ENCODE measurements around the gene CR2.
"Not testable (repeated sequence)": the region's sequence is repeated elsewhere in the genome, so short reads cannot be mapped to it uniquely, and the experiment has no call there.

CR2 gene

DNA sequence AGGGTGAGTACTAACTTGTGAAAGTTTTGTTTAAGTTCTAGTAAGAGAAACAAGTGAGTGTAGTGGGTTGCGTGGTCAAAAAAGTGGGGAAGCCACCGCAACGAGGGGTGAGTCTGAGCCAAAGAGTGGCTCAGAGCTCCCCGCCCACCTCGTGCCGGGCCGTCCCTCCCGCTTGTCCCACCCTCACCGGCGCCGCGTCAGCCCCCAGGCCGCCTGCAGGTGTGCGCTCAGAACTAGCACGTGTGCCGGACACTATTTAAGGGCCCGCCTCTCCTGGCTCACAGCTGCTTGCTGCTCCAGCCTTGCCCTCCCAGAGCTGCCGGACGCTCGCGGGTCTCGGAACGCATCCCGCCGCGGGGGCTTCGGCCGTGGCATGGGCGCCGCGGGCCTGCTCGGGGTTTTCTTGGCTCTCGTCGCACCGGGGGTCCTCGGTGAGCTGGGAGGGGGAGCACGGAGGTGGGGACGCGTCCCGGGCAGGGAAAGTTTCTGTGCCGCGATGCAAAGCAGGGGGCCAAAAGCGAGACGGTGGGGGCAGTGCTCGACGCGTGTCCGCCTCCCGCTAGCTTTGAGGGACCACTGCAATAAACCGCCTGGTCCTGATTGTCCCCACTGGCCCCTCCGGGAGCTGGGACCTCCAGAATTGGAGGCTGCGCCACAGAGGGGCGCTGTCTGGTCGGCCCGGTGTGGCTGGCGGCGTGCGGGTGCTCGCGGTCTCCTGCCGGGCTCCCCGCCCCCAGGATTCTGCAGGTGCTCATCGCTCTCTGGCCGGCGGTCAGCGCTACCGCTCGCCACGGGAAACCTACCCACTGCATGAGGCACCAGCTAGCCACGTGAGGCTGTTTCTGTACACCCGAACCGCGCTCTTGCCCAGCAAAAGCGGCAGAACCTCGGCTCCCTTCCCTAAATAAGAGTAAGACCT lies at the start of gene CR2:
Gene CR2 (plus strand): TSS at position 283 of the 919 bp plus-strand sequence. CDS start 91 bp downstream, at position 374.
- DNase-seq: no peak

GRCh38 chr1:207404849-207405525 lies 49.1 kb upstream of the CR2 start:
- peak; percentile 34 for DNase-seq

- no peak for DNase-seq
Observed at GRCh38 chr1:207405814-207406213, 48.3 kb upstream of the CR2 start.

DNA sequence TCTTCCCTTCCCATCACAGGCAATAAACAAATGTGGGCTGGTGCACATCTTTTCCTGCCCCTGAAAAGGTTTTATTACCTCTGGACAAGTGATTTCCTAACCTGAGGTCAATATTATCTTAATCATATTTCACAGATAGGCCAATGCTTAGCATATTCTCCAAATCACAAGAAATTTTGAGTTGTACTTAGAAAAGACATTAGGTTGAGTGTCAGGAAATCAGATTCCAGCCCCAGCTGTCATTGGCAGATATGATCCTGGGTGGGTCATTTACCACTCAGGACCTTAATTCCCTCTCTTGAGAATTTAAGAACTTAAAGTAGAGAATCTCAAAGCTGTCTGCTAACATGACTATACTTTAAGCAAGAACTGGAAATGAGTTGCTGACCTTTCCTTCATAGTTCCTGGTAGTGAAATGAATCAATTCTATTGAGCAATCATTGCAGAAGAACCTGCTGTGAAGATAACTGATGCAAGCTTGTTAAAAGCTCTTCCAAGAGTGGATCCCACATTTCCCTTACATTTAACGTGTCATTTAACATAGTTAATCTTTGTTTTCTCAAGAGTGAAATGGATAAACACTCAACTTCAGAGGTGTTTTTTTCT lies 46.4 kb upstream of the CR2 start:
- DNase-seq: no peak

GRCh38 chr1:207412845-207413244 lies 41.3 kb upstream of the CR2 start:
- no peak for DNase-seq

DNA sequence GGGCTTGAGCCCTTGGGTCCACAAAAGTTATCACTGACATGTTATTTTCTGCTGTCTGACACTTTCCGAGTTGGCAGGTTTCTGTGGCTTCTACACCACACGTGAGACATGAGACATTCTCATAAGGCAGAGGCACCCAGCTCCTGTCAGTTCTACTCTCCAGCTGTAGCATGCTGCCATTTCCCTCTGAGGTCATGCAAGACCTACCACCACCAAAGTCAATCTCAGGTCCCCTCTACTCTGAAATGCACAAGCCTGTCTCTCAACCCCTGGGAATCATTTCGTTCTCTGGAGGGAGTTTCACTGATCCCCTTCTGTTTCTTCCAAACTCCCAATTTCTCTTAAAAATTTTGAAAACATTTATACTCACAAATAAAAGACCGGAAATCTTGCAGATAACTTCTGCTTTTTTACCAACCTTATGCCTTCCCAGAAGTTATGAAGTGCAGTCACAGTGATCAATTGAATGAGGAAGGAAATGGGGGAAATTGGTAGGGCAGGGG lies 39.5 kb upstream of the CR2 start:
- no peak for DNase-seq

GRCh38 chr1:207417076-207417475 lies 37.1 kb upstream of the CR2 start:
- no peak for DNase-seq

DNA sequence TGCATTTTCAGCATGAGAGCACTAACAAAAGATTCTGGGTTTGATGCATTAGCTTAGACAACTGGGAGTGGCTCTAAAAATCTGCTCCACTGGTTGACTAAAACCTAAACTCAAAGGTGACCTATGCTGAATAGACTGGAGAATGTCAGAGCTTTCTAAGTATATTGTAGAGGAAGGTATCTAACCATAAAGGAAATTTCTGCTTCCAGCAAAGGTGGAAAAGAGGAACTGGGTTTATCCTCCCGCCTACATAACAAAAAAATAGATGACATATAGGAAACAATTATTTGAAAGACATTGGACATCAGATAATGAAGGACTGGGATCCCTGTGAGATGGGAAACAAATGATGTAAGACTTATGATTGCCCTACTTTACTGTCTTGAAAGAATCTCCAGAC lies 35.8 kb upstream of the CR2 start:
- no peak for DNase-seq

- DNase-seq: no peak
Observed at GRCh38 chr1:207420109-207420508, 34.0 kb upstream of the CR2 start.

DNA sequence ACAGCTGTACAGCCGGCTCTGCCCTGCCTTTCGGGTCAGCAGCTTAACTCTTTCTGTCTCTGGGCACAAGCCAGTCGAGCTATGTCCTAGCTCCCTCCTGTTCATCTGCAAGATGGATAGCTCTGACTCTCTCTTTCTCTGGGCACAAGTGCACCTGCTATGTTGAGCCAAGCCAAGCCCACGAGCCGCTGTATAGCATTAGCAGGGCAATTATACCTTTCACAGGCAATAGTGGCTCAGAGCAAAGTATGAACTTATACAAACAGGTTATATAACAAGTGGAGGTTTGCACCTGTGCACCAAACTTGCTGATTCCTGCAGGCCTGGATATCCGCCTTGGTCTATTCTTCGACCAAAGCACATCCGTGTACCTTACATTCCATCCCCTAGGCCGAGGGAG lies 33.0 kb upstream of the CR2 start:
- no peak for DNase-seq

- no peak for DNase-seq
Observed at GRCh38 chr1:207423560-207424292, 30.4 kb upstream of the CR2 start.

DNA sequence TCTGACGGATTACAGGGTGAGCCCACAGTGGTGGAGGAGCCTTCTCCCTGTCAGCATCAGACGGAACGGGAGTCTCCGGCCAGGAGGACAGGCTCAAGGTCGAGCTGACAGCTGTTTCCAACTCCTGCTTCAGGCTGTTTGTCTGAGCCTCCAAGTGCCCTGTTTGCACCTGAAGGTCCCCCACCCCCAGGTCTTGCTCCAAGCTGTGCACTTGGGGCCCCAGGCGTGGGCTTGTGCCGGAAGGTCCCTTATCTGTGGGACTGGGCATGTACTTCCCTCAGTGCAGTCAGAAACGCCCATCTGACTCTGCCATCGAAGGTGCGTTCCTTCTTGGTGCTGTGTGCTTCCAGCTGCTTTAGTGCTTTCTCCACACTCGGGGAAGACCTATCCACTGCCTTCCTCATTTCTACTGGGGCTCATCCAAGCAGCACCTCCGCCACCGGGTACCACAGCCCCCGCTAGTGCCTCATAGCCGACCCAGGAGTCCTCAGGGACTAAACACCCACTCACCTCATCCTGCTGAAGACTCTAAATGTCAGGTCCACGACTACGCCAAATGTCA lies 29.5 kb upstream of the CR2 start:
- no peak for DNase-seq

DNA sequence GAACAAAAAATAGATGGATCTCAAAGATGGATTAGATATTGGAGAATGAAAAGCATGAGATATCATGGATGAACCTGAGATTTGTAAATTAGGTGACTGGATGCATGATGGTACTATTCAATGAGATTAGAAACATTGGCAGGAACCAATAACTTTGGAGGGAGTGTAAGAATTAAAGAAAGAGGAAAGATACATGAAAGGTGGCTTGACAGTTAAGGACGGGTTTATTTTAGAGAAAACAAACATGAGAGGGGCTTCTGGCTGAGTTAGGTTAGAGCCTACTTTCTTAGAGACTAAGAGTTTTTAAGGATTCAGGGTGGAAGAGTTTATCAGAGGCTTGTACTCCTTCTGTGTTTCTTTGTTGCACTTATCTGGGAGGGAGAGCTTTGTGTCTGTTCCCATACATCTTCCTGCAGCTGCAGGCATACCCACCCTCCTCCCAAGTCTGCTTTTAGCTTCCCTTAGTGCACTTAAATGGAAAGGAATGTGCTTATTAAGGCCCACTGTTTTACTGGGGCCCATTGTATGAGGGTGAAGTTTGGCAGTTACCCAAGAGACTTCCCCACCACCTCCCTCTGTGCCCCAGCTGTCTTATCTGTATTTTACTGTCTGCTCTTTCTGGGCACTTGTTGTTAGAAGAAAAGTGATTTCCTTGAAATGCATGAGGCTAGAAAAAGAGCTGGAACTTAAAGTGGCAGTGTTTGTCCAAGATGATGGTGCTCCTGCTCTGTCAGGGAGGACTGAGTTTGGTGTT lies 26.1 kb upstream of the CR2 start:
- DNase-seq: no peak

GRCh38 chr1:207428783-207429182 lies 25.3 kb upstream of the CR2 start:
- no peak for DNase-seq

- DNase-seq: no peak
Observed at GRCh38 chr1:207429963-207430362, 24.2 kb upstream of the CR2 start.

GRCh38 chr1:207430602-207431001 lies 23.5 kb upstream of the CR2 start:
- no peak for DNase-seq

DNA sequence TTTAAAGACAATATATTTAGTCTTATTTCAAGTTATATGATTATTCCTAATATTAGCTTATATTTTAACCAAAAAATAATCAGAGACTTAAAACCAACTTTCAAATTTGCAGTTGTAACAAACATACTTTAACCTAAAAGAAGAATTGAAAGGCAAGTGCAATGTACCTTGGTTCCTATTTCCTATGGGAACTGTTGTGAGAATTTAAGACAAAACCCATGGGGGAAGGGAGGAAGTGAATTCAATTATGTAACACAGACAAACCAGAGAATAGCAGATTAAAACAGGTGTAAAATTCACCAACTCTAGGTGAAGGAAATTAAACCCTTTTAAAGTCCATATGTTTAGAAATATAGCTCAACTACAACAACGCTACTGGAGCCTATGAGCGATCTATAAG lies 22.6 kb upstream of the CR2 start:
- DNase-seq: no peak

DNA sequence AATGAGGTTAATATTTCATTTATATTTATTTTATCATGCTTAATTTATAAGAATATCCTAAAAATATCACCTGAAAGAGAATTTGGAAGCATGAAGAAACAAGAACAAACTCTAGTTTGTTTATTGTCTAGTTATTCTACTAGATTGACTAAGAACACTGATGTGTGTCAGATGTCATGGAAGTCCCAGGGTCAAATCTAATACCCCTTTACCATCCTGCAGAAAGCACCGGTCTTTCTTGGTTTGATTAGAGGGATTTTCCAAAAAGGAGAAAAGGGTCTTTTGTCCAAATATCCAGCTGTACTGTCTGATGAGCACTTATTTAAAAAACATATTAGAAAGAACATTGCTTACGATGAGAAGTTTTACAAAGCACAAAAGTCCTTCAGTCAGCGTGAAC lies 20.7 kb upstream of the CR2 start:
- DNase-seq: no peak

GRCh38 chr1:207436746-207437145 lies 17.4 kb upstream of the CR2 start:
- DNase-seq: not testable (repeated sequence)

DNA sequence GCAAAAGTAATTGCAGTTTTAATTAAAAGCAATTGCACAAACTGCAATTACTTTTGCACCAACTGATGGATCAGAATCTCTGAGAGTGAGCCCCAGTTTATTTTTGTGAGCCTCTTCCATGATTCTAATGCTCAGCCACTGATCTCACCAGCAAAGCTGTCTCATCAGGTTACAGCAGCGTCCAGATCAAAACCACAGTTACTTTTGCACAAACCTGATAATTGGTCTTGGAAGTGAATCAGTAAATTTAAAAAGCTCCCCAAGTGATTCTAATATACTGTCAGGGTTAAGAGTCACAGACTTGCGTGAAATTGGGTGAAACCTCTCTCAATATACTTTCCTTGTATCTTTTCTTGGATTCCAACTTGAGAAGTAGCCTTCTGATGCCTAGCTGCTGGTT lies 13.5 kb upstream of the CR2 start:
- DNase-seq: no peak

DNA sequence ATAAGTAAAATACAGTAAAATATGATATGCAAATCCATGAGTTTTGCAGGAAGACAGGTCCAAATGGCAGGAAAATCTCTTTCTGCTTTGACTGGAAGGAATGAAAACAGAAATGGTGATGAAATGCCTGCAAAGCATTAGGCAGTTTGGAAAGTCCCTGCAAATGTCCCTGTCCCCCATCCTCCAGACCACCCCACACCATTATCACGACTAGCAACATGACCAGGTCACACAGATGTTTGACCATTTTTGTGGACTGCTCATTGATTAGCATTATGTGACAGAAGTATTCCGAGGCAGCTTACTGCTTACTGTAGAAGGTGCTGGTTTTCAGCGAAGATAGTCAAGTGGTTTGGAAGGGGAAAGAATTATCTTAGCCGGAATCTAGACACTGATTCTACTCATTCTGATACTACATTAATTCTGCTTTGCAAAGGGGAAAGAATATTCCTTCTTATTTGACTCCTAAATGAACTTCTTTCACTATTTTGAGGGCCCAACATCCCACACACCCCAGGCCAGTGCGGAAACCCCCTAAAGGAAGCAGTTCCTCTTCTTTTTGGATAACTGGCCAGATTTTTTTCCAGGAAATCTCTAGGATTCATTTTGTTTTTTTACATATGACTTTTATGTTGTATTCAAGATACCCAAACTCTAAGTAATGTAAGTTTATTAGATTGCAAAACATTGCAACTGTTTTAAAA lies 9.5 kb upstream of the CR2 start:
- DNase-seq: no peak
